ENCODE results near the gene FBXW4.

FBXW4 gene

DNA sequence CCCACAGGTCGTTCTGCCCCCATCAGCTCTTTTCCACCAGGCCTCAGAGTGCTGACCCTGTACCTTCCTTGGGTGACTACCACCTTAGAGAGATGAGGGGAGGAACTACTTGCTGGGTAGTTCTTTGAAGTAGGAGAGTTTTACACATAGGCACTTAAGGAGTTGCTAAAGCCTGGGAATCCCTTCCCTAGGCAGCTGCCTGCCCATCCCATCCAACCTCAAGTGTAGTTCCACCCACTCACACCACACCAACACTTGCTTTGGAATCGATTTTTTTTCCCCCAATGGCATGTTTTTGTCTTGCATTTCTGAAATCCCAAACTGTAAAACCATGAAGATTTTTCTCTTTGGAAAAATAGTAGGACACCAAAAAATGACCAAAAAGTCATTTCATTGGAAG, 47.7 kb downstream of the FBXW4 start:
- TF ChIP-seq, protein P1, sequence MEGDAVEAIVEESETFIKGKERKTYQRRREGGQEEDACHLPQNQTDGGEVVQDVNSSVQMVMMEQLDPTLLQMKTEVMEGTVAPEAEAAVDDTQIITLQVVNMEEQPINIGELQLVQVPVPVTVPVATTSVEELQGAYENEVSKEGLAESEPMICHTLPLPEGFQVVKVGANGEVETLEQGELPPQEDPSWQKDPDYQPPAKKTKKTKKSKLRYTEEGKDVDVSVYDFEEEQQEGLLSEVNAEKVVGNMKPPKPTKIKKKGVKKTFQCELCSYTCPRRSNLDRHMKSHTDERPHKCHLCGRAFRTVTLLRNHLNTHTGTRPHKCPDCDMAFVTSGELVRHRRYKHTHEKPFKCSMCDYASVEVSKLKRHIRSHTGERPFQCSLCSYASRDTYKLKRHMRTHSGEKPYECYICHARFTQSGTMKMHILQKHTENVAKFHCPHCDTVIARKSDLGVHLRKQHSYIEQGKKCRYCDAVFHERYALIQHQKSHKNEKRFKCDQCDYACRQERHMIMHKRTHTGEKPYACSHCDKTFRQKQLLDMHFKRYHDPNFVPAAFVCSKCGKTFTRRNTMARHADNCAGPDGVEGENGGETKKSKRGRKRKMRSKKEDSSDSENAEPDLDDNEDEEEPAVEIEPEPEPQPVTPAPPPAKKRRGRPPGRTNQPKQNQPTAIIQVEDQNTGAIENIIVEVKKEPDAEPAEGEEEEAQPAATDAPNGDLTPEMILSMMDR (IDR thresholded peaks at IDR 0.05), result no peak
- H3K9me3 ChIP-seq, result no peaks in the 10 kb centered on the region
- H3K27ac ChIP-seq, result no peak overlapping the region
- peaks cover 0 to 11% (median 4%) of the 10 kb centered on the region in 4 donors for H3K4me1 ChIP-seq
- no peak overlapping the region for H3K4me3 ChIP-seq
- H3K27me3 ChIP-seq, result no peaks in the 10 kb centered on the region
- no peak for DNase-seq
- peaks cover 0 to 58% (median 16%) of the 10 kb centered on the region in 3 donors for H3K36me3 ChIP-seq
- intact Hi-C loops (cut with DNase I; ENCODE audit: low total_unique reads), result no loop called here

DNA sequence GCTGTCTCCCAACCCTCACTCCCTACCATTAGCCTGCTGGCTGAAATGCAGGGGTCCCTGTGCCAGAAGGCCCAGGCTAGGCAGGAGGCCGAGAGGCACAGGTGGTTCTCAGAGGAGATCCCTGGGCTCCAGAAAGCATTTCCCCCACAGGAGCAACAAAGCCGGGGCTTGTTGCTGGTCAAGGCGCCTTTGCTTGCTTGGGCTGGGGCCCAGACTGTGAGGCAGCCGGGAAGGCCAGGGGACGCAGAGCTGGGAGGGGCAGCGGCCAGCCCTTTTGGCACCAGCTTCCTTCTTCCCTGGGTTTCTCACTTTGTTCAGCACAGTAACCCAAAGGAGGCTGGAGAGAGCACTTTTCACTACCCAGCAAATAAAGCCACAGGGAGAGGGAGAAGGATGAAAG, 48.6 kb downstream of the FBXW4 start:
- no peak for DNase-seq
- Histone ChIP-seq H3K27me3 (no peaks in the 10 kb centered on the region), H3K36me3 (peaks cover 0 to 50% (median 16%) of the 10 kb centered on the region in 3 donors)

DNA sequence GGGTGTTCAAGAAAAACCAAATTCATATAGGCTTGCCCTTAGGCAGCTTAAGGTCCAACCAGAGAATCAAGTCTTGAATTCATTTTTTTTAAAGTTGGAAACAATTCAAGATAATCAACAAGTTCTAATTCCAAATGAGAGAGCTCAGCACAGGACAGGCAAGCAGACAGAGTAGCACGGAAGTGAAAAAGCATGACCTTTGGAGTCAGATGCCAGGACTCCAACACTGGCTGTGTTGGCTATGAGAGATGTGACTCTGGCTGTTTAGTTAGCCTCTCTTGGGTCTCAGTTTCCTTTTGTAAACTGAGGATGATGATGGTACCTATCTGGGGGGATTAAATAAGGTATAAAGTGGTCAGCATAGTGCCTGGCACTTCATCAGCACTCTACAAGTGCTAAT, 49.3 kb downstream of the FBXW4 start:
- no peaks in the 10 kb centered on the region for H3K27me3 ChIP-seq
- no peak overlapping the region for H3K4me3 ChIP-seq
- peaks cover 0 to 11% (median 4%) of the 10 kb centered on the region in 4 donors for H3K4me1 ChIP-seq
- H3K36me3 ChIP-seq, result peaks cover 0 to 43% (median 10%) of the 10 kb centered on the region in 3 donors
- no peak for DNase-seq
- TF ChIP-seq, protein P1 (IDR thresholded peaks at IDR 0.05), result no peak
- H3K27ac ChIP-seq, result no peak overlapping the region
- H3K9me3 ChIP-seq, result no peaks in the 10 kb centered on the region
- intact Hi-C loops (cut with DNase I; ENCODE audit: low total_unique reads), result no loop called here

More for the DNA sequence above, 48.6 kb downstream of the FBXW4 start:
- TF ChIP-seq, protein P1 (IDR thresholded peaks at IDR 0.05), result no peak
- no peaks in the 10 kb centered on the region for H3K9me3 ChIP-seq
- peaks cover 0 to 11% (median 4%) of the 10 kb centered on the region in 4 donors for H3K4me1 ChIP-seq
- no peak overlapping the region for H3K27ac ChIP-seq
- H3K4me3 ChIP-seq, result no peak overlapping the region
- intact Hi-C loops (cut with DNase I; ENCODE audit: low total_unique reads), result no loop called here

DNA sequence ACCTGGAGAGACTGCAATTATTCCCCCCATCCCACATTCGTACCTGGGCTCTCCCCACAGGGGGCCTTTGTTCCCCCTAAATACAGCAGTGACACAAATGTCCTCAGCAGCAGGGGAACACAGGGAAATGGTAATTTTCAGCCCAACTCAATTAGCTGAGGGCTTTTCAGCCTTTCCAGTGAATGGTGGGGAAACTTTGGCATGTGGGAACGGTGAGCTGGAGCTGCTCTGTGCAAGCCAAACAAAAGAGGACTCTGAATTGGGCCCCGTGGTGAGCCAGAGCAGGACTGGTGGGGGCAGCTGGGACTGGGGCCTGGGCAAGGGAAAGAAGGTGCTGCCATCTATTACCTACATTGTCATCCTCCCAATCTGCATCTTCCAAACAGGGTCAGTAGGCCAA, 51.0 kb downstream of the FBXW4 start:
- H3K36me3 ChIP-seq, result peaks cover 0 to 35% (median 3%) of the 10 kb centered on the region in 3 donors
- H3K27me3 ChIP-seq, result no peaks in the 10 kb centered on the region
- TF ChIP-seq, protein P1 (IDR thresholded peaks at IDR 0.05), result no peak
- DNase-seq, result no peak
- H3K4me1 ChIP-seq, result peaks cover 0 to 11% (median 4%) of the 10 kb centered on the region in 4 donors
- no peak overlapping the region for H3K4me3 ChIP-seq
- intact Hi-C loops (cut with DNase I; ENCODE audit: low total_unique reads), result no loop called here
- no peak overlapping the region for H3K27ac ChIP-seq
- H3K9me3 ChIP-seq, result no peaks in the 10 kb centered on the region

DNA sequence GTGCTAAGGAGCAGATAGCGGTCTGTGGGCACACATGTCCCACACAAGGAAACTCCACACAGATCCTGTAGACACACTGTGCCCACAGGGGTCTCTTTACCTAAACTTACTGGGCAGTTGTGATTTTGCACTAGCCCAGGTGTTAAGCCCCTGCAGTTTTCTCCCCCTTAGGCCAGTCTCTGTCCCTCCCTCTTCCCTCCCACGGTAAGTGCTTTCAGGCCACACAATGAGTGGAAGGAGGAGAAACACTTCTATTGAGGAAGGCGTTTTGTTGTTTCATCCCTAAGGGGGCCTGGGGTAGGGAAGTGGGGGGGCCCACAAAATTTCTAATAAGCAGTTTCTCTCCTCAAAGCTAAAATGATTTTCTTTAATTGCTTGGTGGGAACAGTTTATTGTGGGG, 51.4 kb downstream of the FBXW4 start:
- Histone ChIP-seq H3K4me3 (no peak overlapping the region), H3K9me3 (no peaks in the 10 kb centered on the region), H3K27me3 (no peaks in the 10 kb centered on the region), H3K4me1 (peaks cover 0 to 11% (median 4%) of the 10 kb centered on the region in 4 donors), H3K36me3 (peaks cover 3 to 38% (median 3%) of the 10 kb centered on the region in 3 donors), H3K27ac (no peak overlapping the region)
- DNase-seq, result no peak
- intact Hi-C loops (cut with DNase I; ENCODE audit: low total_unique reads), result no loop called here
- TF ChIP-seq, protein P1 (IDR thresholded peaks at IDR 0.05), result no peak

Measured in tibial artery (tissue), 4 donors.